Amygdala (tissue), 56 donors: Measurements from ENCODE around the gene ST3GAL4.
"Not testable (repeated sequence)": the region's sequence is repeated elsewhere in the genome, so short reads cannot be mapped to it uniquely, and the experiment has no call there.

Experiments
- DNase-seq, 56 donors: peaks; one replicate each; lab custom pipeline; 2025; lab: John Stamatoyannopoulos, UW

Gene ST3GAL4

GRCh38 chr11:126381960-126382359 is 26.5 kb downstream of the ST3GAL4 start:
- not testable (repeated sequence) for DNase-seq

DNA sequence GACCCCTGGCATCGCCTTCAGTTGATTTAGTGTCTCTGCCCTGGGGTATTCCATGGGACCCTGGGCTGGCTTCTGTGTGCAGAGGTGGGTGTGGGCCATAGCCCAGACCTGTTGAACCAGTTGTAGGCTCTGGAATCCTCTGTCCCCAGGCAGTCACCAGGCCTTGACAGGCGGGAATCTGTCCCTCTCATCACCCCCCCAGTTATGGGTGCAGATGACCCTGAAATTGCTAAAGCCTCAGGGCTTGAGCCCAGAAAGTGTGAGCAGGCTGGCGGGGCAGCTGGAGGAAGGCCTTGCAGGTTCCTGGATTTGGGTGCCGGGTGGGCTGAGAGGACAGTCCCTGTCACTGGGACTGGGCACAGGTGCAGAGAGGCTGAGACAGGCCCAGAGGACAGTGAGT is 27.2 kb downstream of the ST3GAL4 start:
- not testable (repeated sequence) for DNase-seq

DNA sequence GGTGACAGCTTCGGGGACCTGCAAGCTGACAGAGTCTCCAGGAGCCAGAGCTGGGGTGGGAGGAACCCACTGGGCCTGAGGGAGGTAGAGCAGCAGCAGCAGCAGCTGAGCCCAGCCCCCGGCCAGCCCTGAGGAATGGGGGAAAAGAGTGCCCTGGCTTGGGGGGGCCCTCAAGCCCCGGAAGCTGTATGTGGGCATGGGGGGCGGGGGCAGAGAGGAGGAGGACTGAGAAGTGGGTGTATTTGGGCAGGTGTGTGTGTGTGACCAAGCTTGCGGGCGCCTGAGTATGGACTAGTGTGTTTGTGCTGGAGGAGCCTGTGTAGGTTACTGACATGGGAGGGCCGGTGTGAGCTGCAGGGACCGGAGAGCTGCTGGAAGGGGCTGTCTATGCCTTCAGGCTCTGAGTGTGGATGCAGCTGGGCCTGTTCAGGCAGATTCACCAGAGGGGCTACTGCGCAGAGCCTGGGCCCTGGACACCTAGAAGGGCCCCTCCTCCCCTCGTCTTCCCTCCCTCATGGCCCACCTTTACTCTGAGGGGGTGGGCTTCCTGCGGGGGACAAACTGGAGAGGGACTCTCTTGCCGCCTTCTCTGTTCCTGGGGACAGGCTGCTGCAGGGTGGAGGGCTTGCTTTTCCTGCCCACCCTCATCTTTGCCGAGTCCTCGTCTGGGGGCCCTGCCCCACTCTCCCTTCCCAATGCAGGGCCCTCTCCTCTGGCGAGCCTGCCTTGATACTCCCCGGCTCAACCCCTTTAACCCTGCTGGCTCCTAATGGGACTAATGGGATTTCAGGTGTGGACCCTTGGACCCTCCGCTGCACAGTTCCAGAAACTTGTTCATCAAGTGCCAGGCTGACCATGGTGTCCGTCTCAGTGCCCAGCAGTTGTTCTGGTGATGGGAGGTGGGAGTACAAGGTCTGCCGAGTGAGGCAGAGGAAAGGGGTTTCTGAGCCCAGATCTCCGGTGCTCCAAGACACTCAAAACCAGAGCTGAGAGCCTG is 28.2 kb downstream of the ST3GAL4 start:
- no peak for DNase-seq

- no peak for DNase-seq
Measured at GRCh38 chr11:126384449-126385070, 29.1 kb downstream of the ST3GAL4 start.

- no peak for DNase-seq
Measured at GRCh38 chr11:126385991-126386728, 30.7 kb downstream of the ST3GAL4 start.

- DNase-seq, result not testable (repeated sequence)
Measured at GRCh38 chr11:126386729-126387071, 31.2 kb downstream of the ST3GAL4 start.

- no peak for DNase-seq
Measured at GRCh38 chr11:126387857-126388256, 32.4 kb downstream of the ST3GAL4 start.

- DNase-seq, result no peak
Measured at GRCh38 chr11:126390272-126390867, 34.9 kb downstream of the ST3GAL4 start.

DNA sequence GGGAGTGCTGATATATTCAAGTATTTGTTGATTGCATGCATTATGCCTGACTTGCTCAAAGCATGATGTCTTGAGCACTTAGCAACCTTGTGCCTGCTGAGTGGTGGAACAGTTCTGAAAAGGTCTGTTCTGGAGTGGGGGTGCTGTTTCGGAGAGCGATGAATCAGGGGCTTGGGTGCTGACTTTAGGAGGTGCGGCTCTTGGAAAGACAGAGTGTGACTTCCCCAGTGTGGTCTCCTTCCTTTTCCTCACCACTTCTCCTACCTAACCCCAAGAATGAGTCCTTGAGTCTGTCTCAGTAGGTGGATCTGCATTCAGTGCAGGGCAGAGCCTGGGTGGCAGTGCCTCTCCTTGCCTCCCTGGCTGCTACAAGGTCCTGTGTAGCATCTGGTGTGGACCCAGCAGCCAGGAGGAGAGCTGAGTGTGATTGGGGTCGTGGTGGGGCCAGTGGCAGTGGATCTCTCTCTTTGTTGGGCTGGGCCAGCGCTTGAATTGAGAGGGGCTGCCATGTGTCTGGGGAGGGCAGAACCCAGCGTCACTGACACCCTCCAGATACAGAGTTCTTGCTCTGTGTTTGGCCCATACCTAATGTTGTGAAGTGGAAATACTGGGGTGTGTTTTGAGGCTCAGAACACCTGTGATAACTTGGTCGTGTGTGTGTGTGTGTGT is 35.9 kb downstream of the ST3GAL4 start:
- DNase-seq, result no peak

GRCh38 chr11:126391970-126392632 is 36.6 kb downstream of the ST3GAL4 start:
- peak in 34 of 56 donors; percentile 15 to 71 (median 32) for DNase-seq

DNA sequence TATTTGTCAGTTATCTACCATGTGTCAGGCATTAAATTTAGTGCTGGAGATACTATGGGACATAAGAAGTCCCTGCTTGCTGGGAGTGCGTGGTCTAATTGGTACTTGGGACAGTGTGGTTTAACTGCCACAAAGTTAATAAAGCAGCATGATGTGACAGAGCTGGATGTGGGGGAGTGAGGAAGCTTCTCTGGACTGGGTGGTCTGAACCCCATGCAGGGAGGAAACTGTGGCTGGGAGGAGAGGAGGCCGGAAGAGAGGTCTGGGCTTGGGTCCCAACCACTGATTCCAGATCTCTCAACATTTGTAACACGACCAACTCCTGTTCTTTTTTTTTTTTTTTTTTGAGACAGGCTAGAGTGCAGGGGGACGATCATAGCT is 37.1 kb downstream of the ST3GAL4 start:
- DNase-seq, result no peak

- no peak for DNase-seq
Measured at GRCh38 chr11:126393143-126393542, 37.7 kb downstream of the ST3GAL4 start.

- no peak for DNase-seq
Measured at GRCh38 chr11:126394036-126394435, 38.5 kb downstream of the ST3GAL4 start.

DNA sequence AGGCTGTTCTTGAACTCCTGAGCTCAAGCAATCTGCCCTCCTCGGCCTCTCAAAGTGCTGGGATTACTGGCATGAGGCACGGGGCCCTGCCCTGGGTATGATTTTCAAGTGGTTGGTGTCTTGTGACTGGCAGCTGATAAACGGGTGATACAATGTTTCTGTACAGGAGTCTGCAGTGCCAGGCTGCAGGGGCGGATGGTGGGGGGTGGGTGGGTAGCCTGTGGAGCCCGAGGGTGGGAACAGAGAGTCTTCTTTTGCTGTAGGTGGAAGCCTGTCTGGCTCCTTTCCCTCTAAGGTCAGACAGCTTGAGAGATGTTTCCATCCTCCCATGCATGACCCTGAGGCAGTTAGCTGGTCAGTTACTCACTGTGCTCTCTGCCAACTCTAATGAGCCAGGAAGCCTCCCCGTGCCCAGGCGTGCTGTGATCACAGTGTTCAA is 39.2 kb downstream of the ST3GAL4 start:
- DNase-seq, result peak in 19 of 56 donors; percentile 8 to 62 (median 30)

DNA sequence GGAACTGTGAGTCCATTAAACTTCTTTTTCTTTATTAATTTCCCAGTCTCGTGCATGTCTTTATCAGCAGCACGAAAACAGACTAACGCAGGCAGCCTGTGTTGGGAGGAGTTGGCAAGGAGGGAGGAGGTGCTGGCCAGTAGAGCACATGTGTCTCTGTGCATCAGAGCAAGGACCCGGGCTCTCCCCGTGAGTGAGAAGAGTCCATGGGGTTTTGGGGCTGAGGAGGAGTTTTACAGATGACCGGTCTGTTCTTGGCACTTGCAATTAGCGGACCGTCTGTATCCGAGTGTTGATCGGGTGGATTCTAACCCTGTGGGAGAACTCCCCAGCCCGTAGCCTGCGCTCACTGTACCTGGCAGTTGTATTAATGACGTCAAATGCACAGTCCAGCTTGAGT is 40.3 kb downstream of the ST3GAL4 start:
- DNase-seq, result not testable (repeated sequence)

- DNase-seq, result not testable (repeated sequence)
Measured at GRCh38 chr11:126396266-126396665, 40.8 kb downstream of the ST3GAL4 start.

GRCh38 chr11:126396965-126397364 is 41.5 kb downstream of the ST3GAL4 start:
- DNase-seq, result no peak

GRCh38 chr11:126398296-126398695 is 42.8 kb downstream of the ST3GAL4 start:
- no peak for DNase-seq

- no peak for DNase-seq
Measured at GRCh38 chr11:126398721-126399120, 43.2 kb downstream of the ST3GAL4 start.
